Measurements from ENCODE around the gene TEX11. TPM values are rescaled to one million over a fixed set of nuclear protein-coding genes. Genes with fewer than 3 reads are reported as not detected.
A peak's percentile ranks its signal among the peaks of the same experiment; 100 is the strongest.
"Not testable (repeated sequence)": the region's sequence is repeated elsewhere in the genome, so short reads cannot be mapped to it uniquely, and the experiment has no call there.

TEX11 gene
- total RNA-seq, 2 experiments from 2014 or later = not detected

GRCh38 chrX:70834589-70834988, 73.9 kb downstream of the TEX11 start:
- H3K27ac Mint-ChIP-seq = no peak overlapping the region
- POLR2A ChIA-PET = interaction anchor here (0.6 kb wide), 1 partner anchor 45 kb away, joined by 5 read pairs; no protein-coding TSS in a partner anchor
- H3K4me3 Mint-ChIP-seq = no peak overlapping the region
- intact Hi-C loops (cut with micrococcal nuclease) = no loop called here
- no peaks in the 10 kb centered on the region for H3K27me3 Mint-ChIP-seq
- CTCF ChIA-PET = interaction anchor here (0.6 kb wide), 1 partner anchor 299 kb away, joined by 3 read pairs; no protein-coding TSS in a partner anchor
- no peaks in the 10 kb centered on the region for H3K4me1 Mint-ChIP-seq (ENCODE audit: low read depth)
- no peaks in the 10 kb centered on the region for H3K9me3 Mint-ChIP-seq
- DNase-seq = no peak
- no peaks in the 10 kb centered on the region for H3K36me3 Mint-ChIP-seq

GRCh38 chrX:70826715-70827114, 81.8 kb downstream of the TEX11 start:
- POLR2A ChIA-PET = no interaction called here
- H3K27me3 Mint-ChIP-seq = peaks cover 7% of the 10 kb centered on the region
- intact Hi-C loops (cut with micrococcal nuclease) = no loop called here
- no peaks in the 10 kb centered on the region for H3K4me1 Mint-ChIP-seq (ENCODE audit: low read depth)
- CTCF ChIA-PET = no interaction called here
- no peaks in the 10 kb centered on the region for H3K36me3 Mint-ChIP-seq
- H3K9me3 Mint-ChIP-seq = no peaks in the 10 kb centered on the region
- no peak for DNase-seq
- H3K4me3 Mint-ChIP-seq = no peak overlapping the region
- H3K27ac Mint-ChIP-seq = no peak overlapping the region

GRCh38 chrX:70825366-70825765, 83.1 kb downstream of the TEX11 start:
- H3K9me3 Mint-ChIP-seq = no peaks in the 10 kb centered on the region
- H3K4me1 Mint-ChIP-seq (ENCODE audit: low read depth) = no peaks in the 10 kb centered on the region
- no peaks in the 10 kb centered on the region for H3K36me3 Mint-ChIP-seq
- ChIA-PET CTCF (interaction anchor here (0.7 kb wide), 1 partner anchor 160 kb away, joined by 4 read pairs; no protein-coding TSS in a partner anchor), POLR2A (no interaction called here)
- no peak overlapping the region for H3K27ac Mint-ChIP-seq
- intact Hi-C loops (cut with micrococcal nuclease) = no loop called here
- no peak overlapping the region for H3K4me3 Mint-ChIP-seq
- DNase-seq = no peak
- peaks cover 7% of the 10 kb centered on the region for H3K27me3 Mint-ChIP-seq

GRCh38 chrX:70808942-70809940, 99.3 kb downstream of the TEX11 start:
- ChIA-PET CTCF (no interaction called here), POLR2A (no interaction called here)
- Mint-ChIP-seq H3K9me3 (no peaks in the 10 kb centered on the region), H3K27ac (no peak overlapping the region), H3K4me1 (ENCODE audit: low read depth) (no peaks in the 10 kb centered on the region), H3K36me3 (no peaks in the 10 kb centered on the region), H3K4me3 (no peak overlapping the region), H3K27me3 (no peaks in the 10 kb centered on the region)
- DNase-seq = no peak
- intact Hi-C loops (cut with micrococcal nuclease) = no loop called here

GRCh38 chrX:70806081-70806480, 102.4 kb downstream of the TEX11 start:
- DNase-seq = no peak
- CTCF ChIA-PET = no interaction called here
- no peaks in the 10 kb centered on the region for H3K36me3 Mint-ChIP-seq
- POLR2A ChIA-PET = no interaction called here
- H3K27me3 Mint-ChIP-seq = peaks cover 1% of the 10 kb centered on the region
- H3K27ac Mint-ChIP-seq = no peak overlapping the region
- no peaks in the 10 kb centered on the region for H3K9me3 Mint-ChIP-seq
- no peak overlapping the region for H3K4me3 Mint-ChIP-seq
- H3K4me1 Mint-ChIP-seq (ENCODE audit: low read depth) = no peaks in the 10 kb centered on the region
- intact Hi-C loops (cut with micrococcal nuclease) = no loop called here

GRCh38 chrX:70796742-70797141, 111.8 kb downstream of the TEX11 start:
- H3K27ac Mint-ChIP-seq; intact Hi-C loops (cut with micrococcal nuclease); DNase-seq; POLR2A ChIA-PET; H3K4me1 Mint-ChIP-seq (ENCODE audit: low read depth); H3K4me3 Mint-ChIP-seq; H3K36me3 Mint-ChIP-seq; H3K9me3 Mint-ChIP-seq; H3K27me3 Mint-ChIP-seq; CTCF ChIA-PET: not testable (repeated sequence)

- CTCF ChIA-PET = no interaction called here
- no peaks in the 10 kb centered on the region for H3K27me3 Mint-ChIP-seq
- H3K9me3 Mint-ChIP-seq = no peaks in the 10 kb centered on the region
- H3K36me3 Mint-ChIP-seq = no peaks in the 10 kb centered on the region
- no peak for DNase-seq
- H3K27ac Mint-ChIP-seq = no peak overlapping the region
- H3K4me3 Mint-ChIP-seq = no peak overlapping the region
- no peaks in the 10 kb centered on the region for H3K4me1 Mint-ChIP-seq (ENCODE audit: low read depth)
- intact Hi-C loops (cut with micrococcal nuclease) = no loop called here
- POLR2A ChIA-PET = no interaction called here
Measured at GRCh38 chrX:70774223-70774622, 134.3 kb downstream of the TEX11 start.

- CTCF ChIA-PET = interaction anchor here (0.8 to 1.8 kb wide), 2 partner anchors 407 to 410 kb away, joined by 3 to 12 read pairs; no protein-coding TSS in a partner anchor
Measured at GRCh38 chrX:70769659-70770227, 138.8 kb downstream of the TEX11 start.

GRCh38 chrX:70762285-70762684, 146.2 kb downstream of the TEX11 start:
- intact Hi-C loops (cut with micrococcal nuclease) = no loop called here
- Mint-ChIP-seq H3K4me3 (no peak overlapping the region), H3K27me3 (no peaks in the 10 kb centered on the region), H3K4me1 (ENCODE audit: low read depth) (no peaks in the 10 kb centered on the region), H3K9me3 (peaks cover 2% of the 10 kb centered on the region), H3K36me3 (peaks cover 3% of the 10 kb centered on the region), H3K27ac (no peak overlapping the region)
- ChIA-PET POLR2A (no interaction called here), CTCF (no interaction called here)
- DNase-seq = no peak

More at GRCh38 chrX:70769659-70770227, 138.8 kb downstream of the TEX11 start:
- Mint-ChIP-seq H3K36me3 (no peaks in the 10 kb centered on the region), H3K4me1 (ENCODE audit: low read depth) (no peaks in the 10 kb centered on the region), H3K27ac (no peak overlapping the region), H3K9me3 (no peaks in the 10 kb centered on the region), H3K27me3 (no peaks in the 10 kb centered on the region), H3K4me3 (no peak overlapping the region)
- POLR2A ChIA-PET = no interaction called here
- no peak for DNase-seq
- intact Hi-C loops (cut with micrococcal nuclease) = no loop called here

GRCh38 chrX:70755850-70756249, 152.7 kb downstream of the TEX11 start:
- CTCF ChIA-PET = interaction anchor here (0.8 kb wide), 1 partner anchor 1370 kb away, joined by 3 read pairs; no protein-coding TSS in a partner anchor
- H3K4me1 Mint-ChIP-seq (ENCODE audit: low read depth) = peaks cover 22% of the 10 kb centered on the region
- H3K9me3 Mint-ChIP-seq = peaks cover 2% of the 10 kb centered on the region
- no peak overlapping the region for H3K27ac Mint-ChIP-seq
- intact Hi-C loops (cut with micrococcal nuclease) = loop anchor here (2.0 to 10.0 kb wide), 3 partner anchors 84 to 429 kb away; no protein-coding TSS in a partner anchor
- peaks cover 5% of the 10 kb centered on the region for H3K36me3 Mint-ChIP-seq
- no peaks in the 10 kb centered on the region for H3K27me3 Mint-ChIP-seq
- peak; percentile 83 for DNase-seq
- H3K4me3 Mint-ChIP-seq = peak overlapping the region; percentile 20
- POLR2A ChIA-PET = no interaction called here

- DNase-seq = peak; percentile 48
- ChIA-PET CTCF (no interaction called here), POLR2A (no interaction called here)
- Mint-ChIP-seq H3K4me1 (ENCODE audit: low read depth) (peaks cover 22% of the 10 kb centered on the region), H3K27ac (peak overlapping the region; percentile 45), H3K9me3 (no peaks in the 10 kb centered on the region), H3K27me3 (no peaks in the 10 kb centered on the region), H3K36me3 (peaks cover 2% of the 10 kb centered on the region), H3K4me3 (no peak overlapping the region)
- intact Hi-C loops (cut with micrococcal nuclease) = loop anchor here (10.0 kb wide), 1 partner anchor 430 kb away; no protein-coding TSS in a partner anchor
Measured at GRCh38 chrX:70754169-70754848, 154.2 kb downstream of the TEX11 start.

GRCh38 chrX:70733774-70734173, 174.7 kb downstream of the TEX11 start:
- H3K9me3 Mint-ChIP-seq; H3K36me3 Mint-ChIP-seq; H3K27ac Mint-ChIP-seq; CTCF ChIA-PET; H3K4me3 Mint-ChIP-seq; intact Hi-C loops (cut with micrococcal nuclease); POLR2A ChIA-PET; DNase-seq; H3K4me1 Mint-ChIP-seq (ENCODE audit: low read depth); H3K27me3 Mint-ChIP-seq: not testable (repeated sequence)
